ENCODE measurements around the gene BCORL1. TPM values are rescaled to one million over a fixed set of nuclear protein-coding genes. Genes with fewer than 3 reads are reported as not detected.

Gene BCORL1
- total and polyA plus RNA-seq, 2 donors (not counting 3 experiments of a cell fraction or from before 2014, with no cell fraction given), result 1.8 to 13.1 TPM

GRCh38 chrX:130058652-130059051, 76.2 kb downstream of the BCORL1 start:
- intact Hi-C loops (cut with micrococcal nuclease), result no loop called here
- CTCF ChIA-PET, result interaction anchor here (1.1 to 1.5 kb wide), 2 partner anchors 30 to 133 kb away, joined by 4 to 5 read pairs; no protein-coding TSS in a partner anchor

More at GRCh38 chrX:130058652-130059051, 76.2 kb downstream of the BCORL1 start:
- no peaks in the 10 kb centered on the region for H4K20me1 ChIP-seq (replicated peaks; ENCODE audit: control insufficient read depth, extremely low read depth, insufficient read depth, low read length)
- H3K9me1 ChIP-seq (replicated peaks; ENCODE audit: control insufficient read depth, extremely low read depth, insufficient read depth, low read length), result no peaks in the 10 kb centered on the region
- dilution Hi-C loops (cut with MboI; ENCODE audit: extremely low pct_ligation_motif_present, low sequenced_read_pairs), result no loop called here
- no peaks in the 10 kb centered on the region for H3K36me3 ChIP-seq (ENCODE audit: control insufficient read depth in 2 of 2, extremely low read depth in 1 of 2, insufficient read depth in 2 of 2, low read length in 2 of 2)
- no peak overlapping the region for H3K27ac ChIP-seq (ENCODE audit: insufficient read depth, low read depth, low read length)
- FAIRE-seq (no peak), DNase-seq (ENCODE audit: low read depth, low spot score) (no peak)
- H3K4me1 ChIP-seq (ENCODE audit: control insufficient read depth, extremely low read depth, insufficient read depth, low read length), result peaks cover 7% of the 10 kb centered on the region
- TF ChIP-seq MAX (IDR thresholded peaks at IDR 0.05; ENCODE audit: insufficient read depth, insufficient read length), result no peak
- no peak for TF ChIP-seq JUN (IDR thresholded peaks at IDR 0.05; ENCODE audit: borderline replicate concordance, insufficient read depth, insufficient read length, low read depth)
- no peak for TF ChIP-seq EZH2 (IDR thresholded peaks at IDR 0.05; ENCODE audit: borderline replicate concordance, low read depth, low read length, severe bottlenecking)
- TF ChIP-seq POLR2A (IDR thresholded peaks at IDR 0.05; ENCODE audit: low read depth, low read length), result no peak
- TF ChIP-seq CTCF (IDR thresholded peaks at IDR 0.05; ENCODE audit: extremely low read depth in 1 of 2, insufficient read depth in 1 of 2, low read depth in 1 of 2, low read length in 2 of 2), result no peak
- TF ChIP-seq POLR2AphosphoS5 (IDR thresholded peaks at IDR 0.05; ENCODE audit: insufficient read depth, low read depth, low read length), result no peak
- no peak for TF ChIP-seq GATA2 (IDR thresholded peaks at IDR 0.05; ENCODE audit: insufficient read depth, insufficient read length, low read depth, low read length)
- TF ChIP-seq MYC (IDR thresholded peaks at IDR 0.05; ENCODE audit: low read depth, low read length), result no peak
- no peak for TF ChIP-seq FOS (IDR thresholded peaks at IDR 0.05; ENCODE audit: borderline replicate concordance, insufficient read depth, low read length)
- H3K4me3 ChIP-seq (replicated peaks in 1 of 3; ENCODE audit: insufficient read depth in 1 of 3, low read depth in 1 of 3, low read length in 3 of 3), result no peak overlapping the region
- BruUV-seq (replicated peaks), result no TSS peak
- no peaks in the 10 kb centered on the region for H3K27me3 ChIP-seq (ENCODE audit: control insufficient read depth in 2 of 2, insufficient read depth in 2 of 2, low read length in 2 of 2)
- POLR2A ChIA-PET, result no interaction called here
- no peaks in the 10 kb centered on the region for H3K79me2 ChIP-seq (ENCODE audit: control insufficient read depth, insufficient read depth, low read length)
- no peak overlapping the region for H3K4me2 ChIP-seq (ENCODE audit: insufficient read depth, low read length)
- no peak overlapping the region for H3K9ac ChIP-seq (replicated peaks; ENCODE audit: extremely low read depth, insufficient read depth, low read length)
- no peaks in the 10 kb centered on the region for H3K9me3 ChIP-seq (replicated peaks; ENCODE audit: control insufficient read depth, insufficient read depth, low read length)
- no peak overlapping the region for H2AFZ ChIP-seq (ENCODE audit: low read depth, low read length)

Measured in endothelial cell of umbilical vein (primary cell).